ENCODE data around the gene HMCN2.

DNA sequence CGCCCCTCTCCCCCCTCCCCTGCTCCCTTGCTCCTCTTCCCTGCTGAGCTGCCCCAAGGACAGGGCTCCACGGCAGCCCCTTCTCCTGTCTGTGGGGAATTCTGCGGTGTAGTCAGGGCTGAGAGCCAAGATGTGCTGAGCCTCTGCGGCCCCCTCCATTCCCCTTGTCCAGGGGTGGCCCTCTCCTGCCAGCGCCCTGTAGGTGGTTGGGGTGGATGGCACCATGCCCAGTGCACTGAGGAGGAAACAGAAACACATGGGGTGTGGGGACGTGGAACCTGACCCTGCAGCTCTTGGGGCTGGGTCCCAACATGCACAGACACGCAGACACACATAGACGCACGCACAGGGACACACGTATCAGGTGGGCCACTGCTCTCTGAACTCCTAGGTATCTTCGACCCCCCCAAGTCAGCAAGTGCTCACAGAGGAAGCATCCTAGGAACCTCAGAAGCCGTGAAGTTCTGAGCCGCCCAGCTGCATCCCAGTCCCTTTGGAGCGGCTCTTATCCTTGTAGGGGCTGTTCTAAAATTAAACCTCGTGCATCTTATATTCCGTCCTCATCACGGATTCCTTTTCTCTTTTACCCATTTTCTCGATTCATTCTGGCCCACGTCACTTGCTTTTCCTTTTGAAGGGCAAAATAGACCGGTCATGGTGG lies 64.8 kb downstream of the HMCN2 start:
- TF ChIP-seq, protein P1, sequence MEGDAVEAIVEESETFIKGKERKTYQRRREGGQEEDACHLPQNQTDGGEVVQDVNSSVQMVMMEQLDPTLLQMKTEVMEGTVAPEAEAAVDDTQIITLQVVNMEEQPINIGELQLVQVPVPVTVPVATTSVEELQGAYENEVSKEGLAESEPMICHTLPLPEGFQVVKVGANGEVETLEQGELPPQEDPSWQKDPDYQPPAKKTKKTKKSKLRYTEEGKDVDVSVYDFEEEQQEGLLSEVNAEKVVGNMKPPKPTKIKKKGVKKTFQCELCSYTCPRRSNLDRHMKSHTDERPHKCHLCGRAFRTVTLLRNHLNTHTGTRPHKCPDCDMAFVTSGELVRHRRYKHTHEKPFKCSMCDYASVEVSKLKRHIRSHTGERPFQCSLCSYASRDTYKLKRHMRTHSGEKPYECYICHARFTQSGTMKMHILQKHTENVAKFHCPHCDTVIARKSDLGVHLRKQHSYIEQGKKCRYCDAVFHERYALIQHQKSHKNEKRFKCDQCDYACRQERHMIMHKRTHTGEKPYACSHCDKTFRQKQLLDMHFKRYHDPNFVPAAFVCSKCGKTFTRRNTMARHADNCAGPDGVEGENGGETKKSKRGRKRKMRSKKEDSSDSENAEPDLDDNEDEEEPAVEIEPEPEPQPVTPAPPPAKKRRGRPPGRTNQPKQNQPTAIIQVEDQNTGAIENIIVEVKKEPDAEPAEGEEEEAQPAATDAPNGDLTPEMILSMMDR (IDR thresholded peaks at IDR 0.05): no peak
- TF ChIP-seq EP300 (IDR thresholded peaks at IDR 0.05): no peak
- TF ChIP-seq POLR2A (IDR thresholded peaks at IDR 0.05; ENCODE audit: low read depth): peak; percentile 12

All from esophagus muscularis mucosa (tissue), 4 donors.